A204.1 (cell line): ENCODE measurements around the gene MAPT.

Experiments
- FAIRE-seq: peaks from 2 replicates; lab custom pipeline; 2012; peaks lifted over from hg19 to GRCh38; lab: Jason Lieb, UNC

Gene MAPT

DNA sequence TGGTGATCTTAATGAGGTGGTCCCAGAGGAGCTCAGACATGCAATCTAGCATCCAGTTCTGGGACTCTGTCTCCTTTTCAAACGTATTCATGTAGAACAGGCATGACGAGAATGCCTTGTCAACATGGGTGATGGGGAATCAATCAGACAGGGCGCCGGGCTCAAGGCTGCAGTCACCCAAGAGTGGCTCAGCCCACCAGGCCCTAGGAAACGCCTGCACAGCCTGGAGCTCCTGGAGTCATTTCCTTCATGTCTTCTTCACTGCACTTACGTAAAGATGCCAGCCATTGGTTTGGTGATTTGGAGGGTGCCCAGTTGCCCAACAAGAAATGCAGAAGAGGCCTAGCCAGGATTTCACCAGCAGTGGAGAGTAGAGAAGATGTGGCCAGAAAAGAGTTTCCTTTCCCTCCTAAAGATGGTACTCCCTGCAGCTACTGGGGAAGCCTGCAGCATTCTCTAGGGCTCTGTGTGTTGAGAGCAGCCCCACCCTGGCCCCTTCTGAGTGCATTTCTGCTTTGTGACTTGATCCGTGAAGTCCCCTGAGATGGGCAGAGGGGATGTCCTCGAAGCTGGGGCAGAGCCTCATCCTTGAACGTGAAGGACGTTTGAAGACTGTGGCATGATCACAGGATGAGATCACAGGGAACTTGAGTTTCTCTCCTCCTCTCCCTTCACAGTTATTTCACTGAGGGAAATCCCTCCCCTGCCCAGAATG is 80.7 kb downstream of the MAPT start:
- FAIRE-seq: no peak

GRCh38 chr17:45975640-45976295 is 81.4 kb downstream of the MAPT start:
- FAIRE-seq: no peak

GRCh38 chr17:45976391-45976754 is 82.0 kb downstream of the MAPT start:
- FAIRE-seq: no peak

DNA sequence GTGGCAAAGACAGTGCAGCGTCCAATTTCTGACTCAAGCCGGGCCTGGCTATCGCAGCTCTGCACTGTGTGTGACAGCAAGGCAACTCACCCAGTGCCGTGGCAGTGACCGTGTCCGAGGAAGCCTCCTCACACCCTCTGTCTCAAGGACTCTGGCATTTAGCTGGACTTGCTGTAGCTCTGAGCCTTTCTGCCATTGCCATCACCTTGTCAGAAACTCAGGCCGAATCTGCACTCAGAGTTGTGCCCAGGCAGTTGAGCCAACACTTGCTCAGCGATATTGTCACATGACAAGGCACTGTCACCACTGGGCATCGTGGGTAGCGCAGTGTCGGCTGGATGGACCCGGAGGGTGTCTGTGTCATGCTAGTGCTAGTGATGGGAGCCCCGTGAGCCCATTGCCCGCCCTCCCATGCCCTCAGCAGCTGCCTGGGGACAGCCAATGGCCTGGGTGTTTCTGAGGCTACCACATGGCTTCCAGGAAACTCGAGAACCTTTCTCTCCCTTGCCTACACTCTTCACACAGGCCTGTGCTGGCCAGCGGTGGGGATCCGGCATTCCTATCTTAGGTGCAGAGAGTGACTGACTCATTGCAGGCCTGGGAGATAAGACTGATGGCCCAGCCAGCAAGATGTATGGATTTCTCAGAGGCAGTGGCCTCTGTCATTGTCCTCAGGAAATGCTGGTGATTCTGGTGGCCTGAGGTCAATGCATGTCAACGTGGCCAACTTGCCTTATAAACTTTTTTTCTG is 82.6 kb downstream of the MAPT start:
- no peak for FAIRE-seq

- FAIRE-seq: no peak
These were observed 83.1 kb downstream of the MAPT start for GRCh38 chr17:45977506-45977824.

DNA sequence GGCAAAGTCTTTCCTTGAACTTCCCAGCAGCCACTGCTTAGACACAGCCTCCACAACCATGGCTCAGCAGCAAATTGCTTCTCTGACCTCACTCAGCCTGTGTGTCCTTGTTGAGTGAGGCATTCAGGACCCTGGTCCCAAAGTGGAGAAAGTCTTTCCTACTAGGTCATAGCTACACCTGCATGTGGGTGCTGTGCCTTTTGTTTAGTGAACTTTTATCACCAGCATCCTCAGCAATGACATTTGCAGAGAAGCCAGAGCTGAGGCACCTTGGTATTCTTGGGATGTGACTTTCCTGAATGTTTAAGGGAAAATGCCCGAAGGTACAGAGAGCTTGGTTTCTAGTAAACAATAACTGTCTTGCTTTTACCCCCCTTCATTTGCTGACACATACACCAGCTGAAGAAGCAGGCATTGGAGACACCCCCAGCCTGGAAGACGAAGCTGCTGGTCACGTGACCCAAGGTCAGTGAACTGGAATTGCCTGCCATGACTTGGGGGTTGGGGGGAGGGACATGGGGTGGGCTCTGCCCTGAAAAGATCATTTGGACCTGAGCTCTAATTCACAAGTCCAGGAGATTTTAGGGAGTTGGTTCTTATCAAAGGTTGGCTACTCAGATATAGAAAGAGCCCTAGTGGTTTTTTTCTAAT is 83.7 kb downstream of the MAPT start:
- no peak for FAIRE-seq

DNA sequence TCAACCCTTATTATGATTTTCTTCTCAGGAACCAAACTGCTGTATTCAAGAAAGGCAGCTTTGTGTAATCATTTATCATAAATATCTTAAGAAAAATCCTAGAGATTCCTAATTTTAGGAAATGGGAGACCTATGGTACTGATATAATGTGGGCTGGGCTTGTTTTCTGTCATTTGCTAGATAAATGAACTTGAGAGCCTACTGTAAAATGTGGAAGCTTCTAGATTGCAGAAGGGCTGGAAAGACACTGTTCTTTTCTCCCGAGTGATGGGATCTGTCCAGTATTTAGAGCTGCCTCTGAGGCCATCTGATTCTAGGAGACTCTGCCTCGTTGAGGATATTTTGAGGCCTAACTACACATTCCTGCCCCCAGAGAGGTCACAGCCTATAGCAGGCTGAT is 84.8 kb downstream of the MAPT start:
- FAIRE-seq: no peak

- FAIRE-seq: no peak
These were observed 86.5 kb downstream of the MAPT start for GRCh38 chr17:45980855-45981254.

- no peak for FAIRE-seq
These were observed 87.0 kb downstream of the MAPT start for GRCh38 chr17:45981306-45981705.

DNA sequence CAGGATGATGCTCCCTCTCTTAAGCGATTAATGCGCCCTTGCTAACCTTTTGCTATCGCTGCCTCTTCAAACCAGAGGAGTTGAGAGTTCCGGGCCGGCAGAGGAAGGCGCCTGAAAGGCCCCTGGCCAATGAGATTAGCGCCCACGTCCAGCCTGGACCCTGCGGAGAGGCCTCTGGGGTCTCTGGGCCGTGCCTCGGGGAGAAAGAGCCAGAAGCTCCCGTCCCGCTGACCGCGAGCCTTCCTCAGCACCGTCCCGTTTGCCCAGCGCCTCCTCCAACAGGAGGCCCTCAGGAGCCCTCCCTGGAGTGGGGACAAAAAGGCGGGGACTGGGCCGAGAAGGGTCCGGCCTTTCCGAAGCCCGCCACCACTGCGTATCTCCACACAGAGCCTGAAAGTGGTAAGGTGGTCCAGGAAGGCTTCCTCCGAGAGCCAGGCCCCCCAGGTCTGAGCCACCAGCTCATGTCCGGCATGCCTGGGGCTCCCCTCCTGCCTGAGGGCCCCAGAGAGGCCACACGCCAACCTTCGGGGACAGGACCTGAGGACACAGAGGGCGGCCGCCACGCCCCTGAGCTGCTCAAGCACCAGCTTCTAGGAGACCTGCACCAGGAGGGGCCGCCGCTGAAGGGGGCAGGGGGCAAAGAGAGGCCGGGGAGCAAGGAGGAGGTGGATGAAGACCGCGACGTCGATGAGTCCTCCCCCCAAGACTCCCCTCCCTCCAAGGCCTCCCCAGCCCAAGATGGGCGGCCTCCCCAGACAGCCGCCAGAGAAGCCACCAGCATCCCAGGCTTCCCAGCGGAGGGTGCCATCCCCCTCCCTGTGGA is 88.6 kb downstream of the MAPT start:
- FAIRE-seq: no peak

DNA sequence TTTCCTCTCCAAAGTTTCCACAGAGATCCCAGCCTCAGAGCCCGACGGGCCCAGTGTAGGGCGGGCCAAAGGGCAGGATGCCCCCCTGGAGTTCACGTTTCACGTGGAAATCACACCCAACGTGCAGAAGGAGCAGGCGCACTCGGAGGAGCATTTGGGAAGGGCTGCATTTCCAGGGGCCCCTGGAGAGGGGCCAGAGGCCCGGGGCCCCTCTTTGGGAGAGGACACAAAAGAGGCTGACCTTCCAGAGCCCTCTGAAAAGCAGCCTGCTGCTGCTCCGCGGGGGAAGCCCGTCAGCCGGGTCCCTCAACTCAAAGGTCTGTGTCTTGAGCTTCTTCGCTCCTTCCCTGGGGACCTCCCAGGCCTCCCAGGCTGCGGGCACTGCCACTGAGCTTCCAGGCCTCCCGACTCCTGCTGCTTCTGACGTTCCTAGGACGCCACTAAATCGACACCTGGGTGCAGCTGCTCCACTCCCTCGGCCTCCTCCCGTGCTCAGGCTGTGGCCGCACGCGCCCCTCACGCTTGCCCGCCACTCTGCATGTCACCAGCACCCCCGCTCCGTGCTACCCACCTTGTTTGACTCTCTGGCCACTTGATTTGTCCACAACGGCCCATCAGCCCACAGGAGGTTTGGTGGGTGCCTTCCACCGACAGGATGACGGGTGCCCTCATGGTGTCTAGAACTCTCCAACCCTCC is 89.4 kb downstream of the MAPT start:
- FAIRE-seq: no peak

DNA sequence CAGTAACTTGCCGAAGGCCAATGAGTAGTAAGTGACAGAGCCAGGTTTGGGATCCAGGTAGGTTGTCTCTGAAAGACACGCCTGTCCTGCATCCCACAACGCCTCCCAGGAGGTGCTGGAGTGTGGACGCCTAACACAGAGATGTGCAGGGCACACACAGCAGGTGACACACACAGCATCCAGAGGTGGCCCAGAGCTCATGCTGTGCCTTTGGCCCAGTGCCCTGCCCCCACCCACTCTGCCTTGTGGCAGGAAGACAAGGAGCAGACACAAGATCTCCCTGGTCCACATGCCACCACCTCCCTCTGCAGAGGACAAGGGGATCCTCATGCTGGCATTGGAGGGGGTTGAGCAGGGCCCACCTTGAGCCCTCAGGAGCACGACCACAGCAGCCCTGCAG is 90.0 kb downstream of the MAPT start:
- no peak for FAIRE-seq

GRCh38 chr17:45985447-45985846 is 91.1 kb downstream of the MAPT start:
- no peak for FAIRE-seq

GRCh38 chr17:45986056-45986455 is 91.7 kb downstream of the MAPT start:
- no peak for FAIRE-seq

GRCh38 chr17:45987706-45988105 is 93.4 kb downstream of the MAPT start:
- no peak for FAIRE-seq

GRCh38 chr17:45989759-45990158 is 95.4 kb downstream of the MAPT start:
- FAIRE-seq: no peak

GRCh38 chr17:45990886-45991285 is 96.5 kb downstream of the MAPT start:
- FAIRE-seq: no peak

- no peak for FAIRE-seq
These were observed 97.0 kb downstream of the MAPT start for GRCh38 chr17:45991341-45991740.

GRCh38 chr17:45992175-45992574 is 97.8 kb downstream of the MAPT start:
- FAIRE-seq: no peak

GRCh38 chr17:45992904-45993303 is 98.5 kb downstream of the MAPT start:
- no peak for FAIRE-seq

DNA sequence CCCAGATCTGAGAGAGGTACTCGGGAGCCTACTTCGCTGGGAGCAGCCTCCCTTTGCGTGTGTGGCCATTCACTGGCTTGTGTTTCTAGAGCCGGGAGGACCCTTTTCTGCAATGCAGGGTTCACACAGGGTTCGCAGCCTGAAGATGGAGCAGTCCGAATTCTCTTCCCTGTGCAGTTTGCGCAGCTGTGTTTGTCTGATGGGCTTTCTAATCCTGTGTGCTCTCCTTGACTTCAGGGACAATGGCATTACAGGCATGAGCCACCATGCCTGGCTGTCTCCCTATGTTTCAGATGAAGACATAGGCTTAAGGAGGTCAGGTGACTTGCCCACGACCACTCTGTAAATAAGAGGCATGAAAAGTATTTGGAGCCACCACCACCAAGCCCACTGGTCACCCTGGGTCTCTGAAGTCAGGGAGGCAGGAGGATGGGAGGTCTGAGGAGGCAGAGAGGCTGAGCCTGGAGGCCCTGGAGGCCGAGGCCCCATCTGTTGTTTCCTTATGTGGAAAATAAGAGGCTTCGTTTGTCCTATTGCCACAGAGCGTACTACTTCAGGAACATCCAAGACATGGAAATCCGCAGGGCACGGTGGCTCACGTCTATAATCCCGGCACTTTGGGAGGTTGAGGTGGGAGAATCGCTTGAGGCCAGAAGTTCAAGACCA is 99.7 kb downstream of the MAPT start:
- no peak for FAIRE-seq
